ENCODE results near the gene OR4F6. TPM values are rescaled to one million over a fixed set of nuclear protein-coding genes. Genes with fewer than 3 reads are reported as not detected.
"Not testable (repeated sequence)": the region's sequence is repeated elsewhere in the genome, so short reads cannot be mapped to it uniquely, and the experiment has no call there.

OR4F6 gene
- total RNA-seq, 1 donor from 2014 or later, result not detected

- H3K4me1 Mint-ChIP-seq, result no peaks in the 10 kb centered on the region
- ATAC-seq (ENCODE audit: low read depth), result no peak
- CTCF ChIA-PET, result no interaction called here
- H3K9me3 Mint-ChIP-seq, result no peaks in the 10 kb centered on the region
- H3K27me3 Mint-ChIP-seq, result no peaks in the 10 kb centered on the region
- no peak overlapping the region for H3K27ac Mint-ChIP-seq
- intact Hi-C loops (cut with micrococcal nuclease), result no loop called here
- no peak for DNase-seq
- TF ChIP-seq CTCF (IDR thresholded peaks at IDR 0.05), result no peak
- no peak overlapping the region for H3K4me3 Mint-ChIP-seq
- peaks cover 6% of the 10 kb centered on the region for H3K36me3 Mint-ChIP-seq (ENCODE audit: low read depth)
- POLR2A ChIA-PET, result no interaction called here
Measured at GRCh38 chr15:101773496-101774100, 29.7 kb upstream of the OR4F6 start.

GRCh38 chr15:101775136-101775535, 28.2 kb upstream of the OR4F6 start:
- DNase-seq (no peak), ATAC-seq (ENCODE audit: low read depth) (no peak)
- Mint-ChIP-seq H3K36me3 (ENCODE audit: low read depth) (peaks cover 6% of the 10 kb centered on the region), H3K9me3 (no peaks in the 10 kb centered on the region), H3K27ac (no peak overlapping the region), H3K4me3 (no peak overlapping the region), H3K4me1 (no peaks in the 10 kb centered on the region), H3K27me3 (peaks cover 6% of the 10 kb centered on the region)
- no peak for TF ChIP-seq CTCF (IDR thresholded peaks at IDR 0.05)
- ChIA-PET POLR2A (no interaction called here), CTCF (no interaction called here)
- intact Hi-C loops (cut with micrococcal nuclease), result no loop called here

- DNase-seq; H3K4me3 Mint-ChIP-seq; H3K9me3 Mint-ChIP-seq; H3K4me1 Mint-ChIP-seq; intact Hi-C loops (cut with micrococcal nuclease); H3K36me3 Mint-ChIP-seq (ENCODE audit: low read depth); H3K27ac Mint-ChIP-seq; CTCF ChIA-PET; ATAC-seq (ENCODE audit: low read depth); POLR2A ChIA-PET: not testable (repeated sequence)
- peaks cover 13% of the 10 kb centered on the region for H3K27me3 Mint-ChIP-seq
Measured at GRCh38 chr15:101778576-101778975, 24.7 kb upstream of the OR4F6 start.

GRCh38 chr15:101780225-101780624, 23.1 kb upstream of the OR4F6 start:
- H3K36me3 Mint-ChIP-seq (ENCODE audit: low read depth); ATAC-seq (ENCODE audit: low read depth); H3K9me3 Mint-ChIP-seq; H3K4me3 Mint-ChIP-seq; H3K27ac Mint-ChIP-seq; POLR2A ChIA-PET; CTCF ChIA-PET; DNase-seq; H3K4me1 Mint-ChIP-seq; intact Hi-C loops (cut with micrococcal nuclease): not testable (repeated sequence)
- peaks cover 20% of the 10 kb centered on the region for H3K27me3 Mint-ChIP-seq

GRCh38 chr15:101781928-101782327, 21.4 kb upstream of the OR4F6 start:
- POLR2A ChIA-PET, result no interaction called here
- Mint-ChIP-seq H3K36me3 (ENCODE audit: low read depth) (no peaks in the 10 kb centered on the region), H3K4me3 (no peak overlapping the region), H3K4me1 (no peaks in the 10 kb centered on the region), H3K27me3 (peaks cover 20% of the 10 kb centered on the region), H3K9me3 (no peaks in the 10 kb centered on the region), H3K27ac (no peak overlapping the region)
- intact Hi-C loops (cut with micrococcal nuclease), result no loop called here
- no peak for TF ChIP-seq CTCF (IDR thresholded peaks at IDR 0.05)
- no peak for DNase-seq
- no peak for ATAC-seq (ENCODE audit: low read depth)
- CTCF ChIA-PET, result no interaction called here

- no peaks in the 10 kb centered on the region for H3K9me3 Mint-ChIP-seq
- CTCF ChIA-PET, result no interaction called here
Measured at GRCh38 chr15:101784644-101785043, 18.7 kb upstream of the OR4F6 start.

GRCh38 chr15:101786422-101786821, 16.9 kb upstream of the OR4F6 start:
- ATAC-seq (ENCODE audit: low read depth); CTCF ChIA-PET; POLR2A ChIA-PET; H3K36me3 Mint-ChIP-seq (ENCODE audit: low read depth); H3K27me3 Mint-ChIP-seq; intact Hi-C loops (cut with micrococcal nuclease); H3K9me3 Mint-ChIP-seq; H3K27ac Mint-ChIP-seq; H3K4me3 Mint-ChIP-seq; DNase-seq; H3K4me1 Mint-ChIP-seq: not testable (repeated sequence)

More at GRCh38 chr15:101784644-101785043, 18.7 kb upstream of the OR4F6 start:
- no peak overlapping the region for H3K4me3 Mint-ChIP-seq
- no peaks in the 10 kb centered on the region for H3K4me1 Mint-ChIP-seq
- TF ChIP-seq CTCF (IDR thresholded peaks at IDR 0.05), result no peak
- H3K27ac Mint-ChIP-seq, result no peak overlapping the region
- H3K36me3 Mint-ChIP-seq (ENCODE audit: low read depth), result no peaks in the 10 kb centered on the region
- intact Hi-C loops (cut with micrococcal nuclease), result no loop called here
- DNase-seq, result no peak
- ATAC-seq (ENCODE audit: low read depth), result no peak
- POLR2A ChIA-PET, result no interaction called here
- peaks cover 18% of the 10 kb centered on the region for H3K27me3 Mint-ChIP-seq

- POLR2A ChIA-PET; H3K9me3 Mint-ChIP-seq; H3K36me3 Mint-ChIP-seq (ENCODE audit: low read depth); DNase-seq; H3K4me1 Mint-ChIP-seq; CTCF ChIA-PET; intact Hi-C loops (cut with micrococcal nuclease); ATAC-seq (ENCODE audit: low read depth); H3K4me3 Mint-ChIP-seq; H3K27ac Mint-ChIP-seq: not testable (repeated sequence)
- peaks cover 10% of the 10 kb centered on the region for H3K27me3 Mint-ChIP-seq
Measured at GRCh38 chr15:101788001-101788400, 15.3 kb upstream of the OR4F6 start.

GRCh38 chr15:101788503-101789269, 14.6 kb upstream of the OR4F6 start:
- H3K27ac Mint-ChIP-seq; POLR2A ChIA-PET; H3K36me3 Mint-ChIP-seq (ENCODE audit: low read depth); H3K4me3 Mint-ChIP-seq; CTCF ChIA-PET; DNase-seq; intact Hi-C loops (cut with micrococcal nuclease); H3K4me1 Mint-ChIP-seq; ATAC-seq (ENCODE audit: low read depth); H3K9me3 Mint-ChIP-seq; H3K27me3 Mint-ChIP-seq: not testable (repeated sequence)

Measured in activated B cell treated with CpG ODN at 0.5 μM for 24 hours (primary cell).